IMR-90 (cell line): ENCODE measurements around the gene OSBPL2.

Source experiments
- CEBPB ChIP-seq: IDR thresholded peaks from 2 replicates; pipeline ENCODE4 v1.6.1; 2012; ENCODE audit warnings: low read depth, low read length, improper control_type of control experiment
- CTCF ChIP-seq: conservative IDR thresholded peaks from 2 replicates; pipeline ENCODE4 v1.5.1; 2012; ENCODE audit warnings: mild to moderate bottlenecking, low read depth, low read length, improper control_type of control experiment
- FOS ChIP-seq: fragments of 150-350 bp; IDR thresholded peaks from 2 replicates; pipeline ENCODE4 v1.6.1; 2016; ENCODE audit warnings: low read depth, low read length
- MAFK ChIP-seq: IDR thresholded peaks from 2 replicates; pipeline ENCODE4 v1.6.1; 2012; ENCODE audit warnings: low read depth, low read length, improper control_type of control experiment
- POLR2A ChIP-seq: IDR thresholded peaks from 2 replicates; pipeline ENCODE4 v1.6.1; 2012; ENCODE audit warnings: mild to moderate bottlenecking, low read depth, low read length
- RCOR1 ChIP-seq: IDR thresholded peaks from 2 replicates; pipeline ENCODE4 v1.6.1; 2012; ENCODE audit warnings: mild to moderate bottlenecking, low read length, improper control_type of control experiment; ENCODE audit not compliant: insufficient replicate concordance
- TF ChIP-seq, protein P1 (sequence below): fragments of 150-350 bp; IDR thresholded peaks from 2 replicates; pipeline ENCODE4 v1.6.1; 2017; ENCODE audit warnings: mild to moderate bottlenecking, antibody characterized with exemption, low read length, low read depth

DNA sequence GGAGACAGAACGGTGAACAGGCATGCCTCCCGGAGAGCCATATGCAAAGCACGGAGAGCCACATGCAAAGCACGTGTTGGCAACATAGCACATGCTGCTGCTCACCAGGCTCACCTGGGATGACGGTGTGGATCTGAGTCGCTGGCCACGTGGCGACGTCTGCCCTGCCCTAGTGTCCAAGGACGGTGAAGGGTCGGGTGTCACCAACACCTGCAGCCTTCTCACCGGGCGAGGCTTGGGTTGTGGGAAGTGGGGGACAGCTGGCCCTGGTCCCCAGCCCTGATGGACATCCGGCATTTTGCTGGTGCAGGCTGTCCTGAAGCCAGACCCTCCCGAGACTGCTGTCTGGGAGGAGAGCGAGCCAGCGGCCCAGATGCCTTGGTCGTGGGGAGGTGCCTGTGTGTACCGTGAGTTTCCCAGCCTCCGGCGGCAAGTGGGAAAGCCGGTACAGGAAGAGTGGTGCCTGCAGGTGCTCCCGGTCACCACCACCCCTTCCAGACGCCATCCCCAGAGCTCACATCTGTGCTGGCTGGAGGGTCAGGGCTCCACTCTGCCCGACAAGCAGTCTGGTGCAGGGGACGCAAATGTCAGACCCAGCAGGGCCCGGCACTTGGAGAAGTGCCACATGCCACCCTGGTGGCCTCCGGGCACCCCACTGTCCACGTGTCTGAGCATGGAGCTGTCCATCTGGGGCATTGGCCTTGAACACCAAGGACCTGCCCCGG lies 58.6 kb downstream of the OSBPL2 start:
- TF ChIP-seq, protein P1, sequence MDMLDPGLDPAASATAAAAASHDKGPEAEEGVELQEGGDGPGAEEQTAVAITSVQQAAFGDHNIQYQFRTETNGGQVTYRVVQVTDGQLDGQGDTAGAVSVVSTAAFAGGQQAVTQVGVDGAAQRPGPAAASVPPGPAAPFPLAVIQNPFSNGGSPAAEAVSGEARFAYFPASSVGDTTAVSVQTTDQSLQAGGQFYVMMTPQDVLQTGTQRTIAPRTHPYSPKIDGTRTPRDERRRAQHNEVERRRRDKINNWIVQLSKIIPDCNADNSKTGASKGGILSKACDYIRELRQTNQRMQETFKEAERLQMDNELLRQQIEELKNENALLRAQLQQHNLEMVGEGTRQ: no peak
- TF ChIP-seq CEBPB (no peak), CTCF (no peak), RCOR1 (no peak), POLR2A (no peak), FOS (no peak), MAFK (no peak)
